GM21447 (cell line): Measurements from ENCODE around the gene CASKIN1.
A peak's percentile ranks its signal among the peaks of the same experiment; 100 is the strongest.

Experiments used
- ATAC-seq: cut with Tn5 transposase; IDR thresholded peaks from one replicate; pipeline ENCODE4 v1.9.1; 2021; ENCODE audit not compliant: unreplicated experiment

Gene CASKIN1

DNA sequence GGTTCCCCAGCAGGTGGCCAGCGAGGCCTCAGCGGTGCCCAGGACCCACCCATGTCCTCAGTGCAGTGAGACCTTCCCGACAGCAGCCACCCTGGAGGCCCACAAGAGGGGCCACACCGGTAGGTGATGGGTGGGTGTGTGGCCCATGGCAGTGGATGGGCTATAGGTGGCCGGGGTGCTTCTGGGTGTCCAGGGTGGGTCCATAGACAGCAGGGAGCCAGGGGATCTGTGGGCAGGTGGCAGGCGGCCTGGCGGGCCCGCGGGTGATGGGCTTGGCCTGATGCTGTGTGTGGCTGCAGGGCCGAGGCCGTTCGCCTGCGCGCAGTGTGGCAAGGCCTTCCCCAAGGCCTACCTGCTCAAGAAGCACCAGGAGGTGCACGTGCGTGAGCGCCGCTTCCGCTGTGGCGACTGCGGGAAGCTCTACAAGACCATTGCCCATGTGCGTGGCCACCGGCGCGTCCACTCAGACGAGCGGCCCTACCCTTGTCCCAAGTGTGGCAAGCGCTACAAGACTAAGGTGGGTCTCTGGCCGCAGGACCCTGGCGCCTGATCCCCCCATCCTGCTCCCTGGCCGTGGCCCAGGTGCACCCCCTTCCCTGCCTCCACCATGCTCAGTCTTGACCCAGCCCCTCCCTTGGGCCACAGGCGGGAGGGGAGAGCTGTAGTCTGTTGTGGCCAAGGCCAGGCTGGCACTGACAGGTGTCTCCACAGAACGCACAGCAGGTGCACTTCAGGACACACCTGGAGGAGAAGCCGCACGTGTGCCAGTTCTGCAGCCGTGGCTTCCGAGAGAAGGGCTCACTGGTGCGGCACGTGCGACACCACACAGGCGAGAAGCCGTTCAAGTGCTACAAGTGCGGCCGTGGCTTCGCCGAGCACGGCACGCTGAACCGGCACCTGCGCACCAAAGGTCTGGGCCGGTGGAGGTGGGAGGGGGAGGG lies 37.7 kb upstream of the CASKIN1 start:
- no peak for ATAC-seq

DNA sequence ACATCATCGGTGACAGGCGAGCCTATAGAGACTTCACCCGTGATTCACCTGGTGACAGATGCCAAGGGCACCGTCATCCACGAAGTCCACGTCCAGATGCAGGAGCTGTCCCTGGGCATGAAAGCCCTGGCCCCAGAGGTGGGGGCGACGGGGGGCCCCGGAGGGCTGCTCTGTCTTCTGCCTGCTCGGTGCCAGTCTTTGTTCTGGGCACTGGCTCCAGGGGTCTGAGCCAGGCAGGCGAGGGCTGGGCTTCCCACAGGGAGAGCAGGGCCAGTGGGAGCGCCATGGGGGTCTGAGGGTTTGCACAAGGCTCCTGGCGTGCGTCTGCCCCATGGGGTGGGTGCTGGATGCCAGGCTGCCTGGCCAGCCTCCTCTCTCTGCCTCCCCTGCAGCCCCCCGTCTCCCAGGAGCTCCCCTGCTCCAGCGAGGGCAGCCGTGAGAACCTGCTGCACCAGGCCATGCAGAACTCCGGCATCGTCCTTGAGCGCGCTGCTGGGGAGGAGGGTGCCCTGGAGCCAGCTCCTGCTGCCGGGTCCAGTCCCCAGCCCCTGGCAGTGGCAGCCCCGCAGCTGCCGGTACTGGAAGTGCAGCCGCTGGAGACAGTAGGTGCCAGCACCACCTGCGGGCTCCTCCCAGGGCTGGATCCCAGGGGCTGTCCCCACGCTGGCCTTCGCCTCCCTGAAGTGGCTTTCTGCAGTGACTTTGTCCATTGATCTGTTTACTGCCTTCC lies 36.8 kb upstream of the CASKIN1 start:
- no peak for ATAC-seq

DNA sequence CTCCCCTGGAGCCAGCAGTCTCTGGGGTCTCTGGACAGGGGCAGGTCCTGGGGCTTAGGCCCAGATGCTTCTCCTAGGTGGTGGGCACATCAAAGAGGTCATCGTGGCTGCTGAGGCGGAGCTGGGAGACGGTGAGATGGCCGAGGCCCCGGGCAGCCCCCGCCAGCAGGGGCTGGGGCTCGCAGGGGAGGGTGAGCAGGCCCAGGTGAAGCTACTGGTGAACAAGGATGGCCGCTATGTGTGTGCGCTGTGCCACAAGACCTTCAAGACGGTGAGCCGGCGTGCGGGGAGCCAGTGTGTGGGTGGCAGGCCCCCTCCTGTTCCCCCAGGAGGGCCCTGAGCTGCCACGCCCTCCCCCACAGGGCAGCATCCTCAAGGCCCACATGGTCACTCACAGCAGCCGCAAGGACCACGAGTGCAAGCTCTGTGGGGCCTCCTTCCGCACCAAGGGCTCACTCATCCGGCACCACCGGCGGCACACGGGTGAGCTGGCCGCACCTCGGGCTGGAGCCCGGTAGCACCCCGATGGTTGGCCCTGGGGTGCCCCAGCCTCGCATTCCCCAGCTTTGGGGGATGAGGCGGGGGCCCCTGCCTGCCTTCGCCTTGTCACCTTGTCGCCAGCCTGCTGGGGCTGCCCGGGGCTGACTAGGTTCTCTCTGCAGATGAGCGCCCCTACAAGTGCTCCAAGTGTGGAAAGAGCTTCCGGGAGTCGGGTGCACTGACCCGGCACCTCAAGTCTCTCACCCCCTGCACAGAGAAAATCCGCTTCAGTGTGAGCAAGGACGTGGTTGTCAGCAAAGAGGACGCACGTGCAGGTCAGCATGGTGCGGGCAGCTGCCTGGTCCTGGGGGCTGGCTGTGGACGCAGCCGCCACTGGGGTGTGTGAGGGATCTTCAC lies 35.9 kb upstream of the CASKIN1 start:
- ATAC-seq: no peak

DNA sequence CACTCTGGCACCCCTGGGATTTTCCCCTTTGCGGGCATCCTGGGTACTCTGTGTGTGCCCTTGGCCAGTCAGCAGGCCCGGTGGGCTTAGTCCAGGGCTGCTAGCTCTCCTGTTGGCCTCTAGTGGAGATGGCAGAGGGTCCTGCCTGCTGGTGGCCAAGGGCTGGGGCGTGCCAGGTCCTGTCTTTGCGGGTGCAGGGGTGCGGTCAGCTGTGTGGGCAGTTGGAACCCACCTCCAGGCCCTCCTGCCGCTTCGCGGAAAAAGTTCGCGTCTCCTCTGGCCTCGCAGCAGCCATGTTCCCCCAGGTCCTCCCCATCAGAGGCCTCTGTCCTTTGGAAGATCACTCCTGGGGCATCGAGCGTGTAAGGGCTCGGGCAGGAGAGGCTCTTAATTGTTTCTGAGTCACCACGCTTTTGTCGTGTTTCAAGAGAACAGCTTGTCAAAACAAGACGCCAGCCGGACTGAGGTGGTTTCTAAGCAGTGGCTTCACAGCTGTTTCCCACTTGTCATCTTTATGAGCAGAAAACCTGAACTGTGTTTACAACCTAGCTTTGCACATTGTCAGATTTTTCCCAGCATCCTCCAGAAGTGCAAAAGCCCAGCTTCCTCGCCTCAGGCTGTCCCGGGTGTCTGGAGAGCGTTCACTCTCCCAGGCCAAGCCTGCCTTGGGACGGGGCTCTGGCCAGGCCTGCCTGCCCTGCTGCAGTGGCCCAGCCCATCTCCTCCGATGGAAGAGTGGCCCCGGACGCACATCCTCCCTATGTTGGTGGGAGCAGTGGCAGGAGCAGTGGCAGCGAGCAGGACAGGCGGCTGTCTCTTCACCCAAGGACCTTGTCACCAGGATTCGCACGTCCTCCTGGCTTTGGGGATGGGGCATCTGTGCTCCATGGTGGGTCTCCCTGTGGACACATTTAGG lies 34.9 kb upstream of the CASKIN1 start:
- no peak for ATAC-seq

DNA sequence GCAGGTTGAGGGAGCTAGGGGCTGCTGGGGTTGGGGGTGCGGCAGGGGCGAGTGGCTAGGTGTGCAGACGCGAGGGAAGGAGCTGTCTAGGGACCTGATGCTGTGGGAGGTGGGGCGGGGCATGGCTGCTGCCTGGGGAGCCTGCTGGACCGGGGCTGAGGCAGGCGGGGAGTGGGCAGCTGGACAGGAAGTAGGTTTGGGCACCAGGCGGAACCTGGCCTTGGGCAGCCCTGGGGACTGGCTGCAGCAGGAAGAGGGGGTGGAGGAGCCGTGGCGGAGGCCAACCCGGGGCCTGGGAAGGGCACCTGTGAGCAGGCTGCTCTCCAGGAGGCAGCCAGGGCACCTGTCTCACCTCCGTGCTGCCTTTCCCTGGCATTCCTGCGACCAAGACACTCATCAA lies 34.0 kb upstream of the CASKIN1 start:
- ATAC-seq: no peak

DNA sequence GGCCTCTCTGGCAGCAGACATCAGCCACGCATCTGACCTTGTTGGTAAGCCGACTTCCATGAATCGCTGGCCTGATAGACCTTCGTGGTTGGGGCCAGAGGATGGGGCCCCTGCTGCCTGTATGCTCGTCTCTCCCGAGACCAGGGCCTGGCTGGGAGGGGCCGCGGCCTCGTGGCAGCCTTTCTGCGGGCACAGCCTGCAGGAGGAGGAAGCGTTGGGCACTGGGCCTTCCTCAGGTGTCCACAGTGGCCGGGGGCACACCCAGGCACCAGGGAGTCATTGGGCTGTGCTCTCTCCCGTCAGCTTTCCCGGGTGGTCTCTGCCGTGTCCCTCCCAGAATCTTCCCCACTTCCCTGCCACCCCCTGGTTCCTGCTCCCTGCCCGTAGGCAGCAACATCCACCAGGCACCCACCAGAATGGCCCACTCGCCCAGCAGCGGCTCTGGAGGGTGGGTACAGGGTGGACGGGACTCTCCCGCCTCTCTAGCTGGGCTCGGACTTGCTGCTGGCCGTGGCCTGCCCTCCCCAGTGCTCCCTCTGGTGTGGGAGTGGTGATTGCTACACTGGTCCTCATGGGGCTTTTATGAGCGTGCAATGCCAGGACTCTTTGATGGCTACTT lies 33.3 kb upstream of the CASKIN1 start:
- ATAC-seq: no peak

DNA sequence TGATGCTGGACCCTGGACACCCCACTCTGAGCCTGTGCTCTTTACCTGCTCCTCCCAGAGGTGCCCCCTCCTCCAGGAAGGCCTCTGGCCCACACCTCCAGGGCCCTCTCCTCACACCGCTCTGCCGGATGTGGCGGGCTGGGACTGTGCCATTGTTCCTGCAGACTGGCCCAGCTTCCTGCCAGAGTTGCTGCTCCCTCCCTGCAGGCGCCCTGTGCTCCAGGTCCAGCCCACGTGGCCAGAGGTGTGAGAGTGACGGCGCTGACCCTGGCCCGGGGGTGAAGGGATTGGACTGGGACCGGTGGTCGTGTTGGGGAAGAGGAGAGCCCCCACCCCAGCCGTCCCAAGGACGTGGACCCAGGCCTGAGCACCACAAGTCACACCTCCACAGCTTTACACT lies 32.7 kb upstream of the CASKIN1 start:
- no peak for ATAC-seq

DNA sequence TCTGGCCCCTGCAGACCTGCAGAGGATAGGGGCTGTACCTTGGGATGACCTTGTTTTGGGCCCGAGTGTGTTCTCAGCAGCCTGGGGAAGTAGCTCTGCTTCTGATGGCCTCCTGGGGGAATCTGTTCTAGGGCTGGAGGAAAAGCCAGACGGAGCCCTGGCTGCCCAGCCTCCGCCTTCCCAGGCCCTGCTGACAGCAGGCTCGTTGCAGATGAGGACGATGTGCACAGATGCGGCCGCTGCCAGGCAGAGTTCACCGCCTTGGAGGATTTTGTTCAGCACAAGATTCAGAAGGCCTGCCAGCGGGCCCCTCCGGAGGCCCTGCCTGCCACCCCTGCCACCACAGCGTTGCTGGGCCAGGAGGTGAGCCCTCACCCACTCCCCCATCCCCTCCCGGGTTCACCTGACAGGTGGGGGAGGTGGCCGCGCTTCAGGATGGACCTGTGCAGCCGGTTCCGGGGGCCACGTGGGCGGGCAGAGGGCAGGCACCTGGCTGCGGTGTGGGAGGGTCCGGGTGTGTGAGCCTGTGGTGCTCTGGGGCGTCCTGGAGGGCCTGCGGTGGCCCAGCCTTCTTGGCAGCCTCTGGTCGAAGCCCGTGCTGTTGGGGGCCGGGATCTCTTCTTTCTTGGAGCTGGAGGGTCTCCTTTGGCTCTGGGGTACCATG lies 31.9 kb upstream of the CASKIN1 start:
- no peak for ATAC-seq

DNA sequence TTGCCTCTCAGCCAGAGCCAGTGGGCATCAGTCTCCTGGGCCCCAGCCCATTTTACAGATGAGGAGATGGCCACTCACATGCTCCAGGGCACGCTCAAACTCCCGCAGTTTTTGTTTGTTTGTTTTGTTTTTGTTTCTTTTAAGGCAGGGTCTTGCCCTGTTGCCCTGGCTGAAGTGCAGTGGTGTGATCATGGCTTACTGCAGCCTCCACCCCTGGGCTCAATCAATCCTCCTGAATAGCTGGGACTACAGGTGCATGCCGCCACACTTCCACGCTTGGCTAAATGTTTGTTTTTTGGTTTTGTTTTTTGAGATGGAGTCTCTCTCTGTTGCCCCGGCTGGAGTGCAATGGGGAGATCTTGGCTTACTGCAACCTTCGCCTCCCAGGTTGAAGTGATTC lies 30.5 kb upstream of the CASKIN1 start:
- ATAC-seq: no peak

DNA sequence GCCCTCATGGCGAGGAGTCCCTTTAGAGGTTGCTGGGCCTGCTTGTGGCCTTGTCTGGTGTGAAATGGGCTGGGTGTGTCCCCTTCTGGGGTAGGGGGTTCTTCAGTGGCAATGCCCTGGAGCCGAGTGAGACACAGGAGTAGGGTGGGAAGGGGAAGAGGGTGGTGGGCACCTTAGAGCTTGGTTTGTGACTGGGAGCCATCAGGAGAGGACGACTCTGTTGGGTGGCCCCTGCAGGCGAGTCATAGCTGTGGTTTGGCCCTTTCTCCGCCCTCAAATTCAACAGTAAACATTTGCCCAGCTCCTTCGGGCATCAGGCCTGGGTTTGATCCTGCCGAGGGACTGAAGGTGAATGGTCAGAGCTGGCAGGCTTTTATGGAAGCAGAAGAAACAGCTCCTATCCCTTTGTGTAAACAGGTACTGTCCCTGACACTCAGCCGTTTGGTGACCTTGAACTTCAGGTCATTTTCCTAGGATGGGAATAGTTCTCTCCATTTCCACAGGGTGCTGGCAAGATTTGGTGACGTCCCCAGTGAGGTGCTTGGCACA lies 29.9 kb upstream of the CASKIN1 start:
- ATAC-seq: no peak

DNA sequence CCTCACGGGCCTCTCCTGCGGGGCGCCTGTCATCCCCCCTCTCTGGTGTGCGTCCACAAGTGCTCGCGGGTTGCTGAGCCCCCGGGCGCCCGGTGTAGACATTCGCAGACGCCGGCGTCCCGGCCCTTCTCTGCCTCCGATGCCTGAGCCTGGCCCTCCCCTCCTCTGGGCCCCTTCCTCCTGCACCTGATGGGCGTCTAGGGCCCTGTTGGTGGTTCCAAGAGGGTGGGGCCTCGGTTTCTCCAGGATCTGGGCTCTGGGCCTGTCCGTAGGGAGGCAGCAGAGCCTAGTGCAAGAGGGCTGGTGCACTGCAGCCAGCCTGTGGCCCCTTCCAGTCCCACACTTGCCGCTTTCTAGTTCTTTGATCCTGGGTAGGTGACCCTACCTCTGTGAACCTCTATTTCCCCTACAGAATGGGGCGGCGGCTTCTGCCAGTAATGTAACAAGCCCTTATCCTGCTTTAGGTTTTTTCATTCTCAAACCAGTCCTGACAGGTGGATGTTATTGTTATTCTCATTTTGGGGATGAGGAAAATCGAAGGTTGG lies 27.6 kb upstream of the CASKIN1 start:
- peak; percentile 22 for ATAC-seq

DNA sequence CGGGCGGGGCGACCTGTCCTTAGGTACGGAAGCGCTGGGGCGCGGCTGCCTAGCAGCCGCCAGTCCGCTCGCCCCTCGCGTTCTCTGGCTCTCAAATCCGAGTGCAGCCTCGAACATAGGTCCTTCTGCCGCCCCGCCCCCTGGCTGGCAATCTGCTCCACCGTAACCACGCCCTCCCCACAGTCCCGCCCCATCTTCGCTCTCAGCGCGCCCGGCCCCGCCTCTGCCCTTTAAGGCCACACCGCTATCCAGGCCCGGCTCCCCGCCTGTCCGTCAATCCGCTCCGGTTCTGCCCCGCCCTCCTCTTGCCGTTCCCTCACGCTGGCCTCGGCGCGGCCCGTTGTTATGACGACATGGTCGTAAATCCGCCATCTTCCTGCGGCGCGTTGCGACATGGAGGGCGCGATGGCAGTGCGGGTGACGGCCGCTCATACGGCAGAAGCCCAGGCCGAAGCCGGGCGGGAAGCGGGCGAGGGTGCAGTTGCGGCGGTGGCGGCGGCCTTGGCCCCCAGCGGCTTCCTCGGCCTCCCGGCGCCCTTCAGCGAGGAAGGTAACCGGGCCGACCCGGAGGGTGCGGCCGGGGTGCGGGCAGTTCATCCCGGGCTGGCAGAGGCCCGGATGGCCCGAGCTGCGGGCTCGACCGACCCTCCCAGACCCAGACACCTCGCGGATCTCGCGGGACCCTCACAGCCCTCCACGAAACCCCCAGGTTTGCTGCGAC lies 27.0 kb upstream of the CASKIN1 start, which contains the start of gene E4F1:
Gene E4F1, plus strand, starts transcription at position 371 of the 721 bp plus-strand sequence. Its CDS starts 23 bp downstream, at position 394.
- peak; percentile 92 for ATAC-seq

DNA sequence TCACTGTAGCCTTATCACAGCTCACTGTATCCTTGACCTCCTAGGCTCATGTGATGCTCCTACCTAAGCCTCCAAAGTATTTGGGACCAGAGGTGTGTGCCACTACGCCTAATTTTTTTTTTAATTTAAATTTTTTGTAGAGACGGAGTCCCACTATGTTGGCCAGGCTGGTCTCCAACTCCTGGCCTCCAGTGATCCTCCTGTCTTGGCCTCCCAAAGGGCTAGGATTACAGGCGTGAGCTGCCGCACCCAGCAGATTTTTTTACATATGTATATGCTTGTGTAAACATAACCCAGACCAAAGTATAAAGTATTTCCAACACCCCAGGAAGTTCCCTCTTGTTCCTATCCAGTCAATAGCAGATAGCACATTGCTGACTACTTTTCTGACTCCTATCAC lies 19.9 kb upstream of the CASKIN1 start:
- ATAC-seq: no peak

DNA sequence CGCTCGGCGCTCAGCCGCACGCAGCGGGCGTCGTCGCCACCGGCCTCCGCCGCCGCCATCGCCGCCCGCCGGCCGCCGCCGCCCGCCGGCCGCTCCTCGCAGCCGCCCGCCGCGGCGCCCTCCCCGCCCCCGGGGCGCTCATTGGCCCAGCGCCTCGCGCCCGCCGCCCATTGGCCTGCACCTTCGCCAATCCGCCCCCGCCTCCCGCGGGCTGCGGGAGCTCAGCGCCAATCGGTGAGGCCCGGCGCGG lies 18.2 kb upstream of the CASKIN1 start, which contains the start of gene PGP:
Gene PGP, minus strand, starts transcription at position 122 of the 250 bp plus-strand sequence. Its CDS starts 63 bp downstream, at position 59.
- no peak for ATAC-seq

DNA sequence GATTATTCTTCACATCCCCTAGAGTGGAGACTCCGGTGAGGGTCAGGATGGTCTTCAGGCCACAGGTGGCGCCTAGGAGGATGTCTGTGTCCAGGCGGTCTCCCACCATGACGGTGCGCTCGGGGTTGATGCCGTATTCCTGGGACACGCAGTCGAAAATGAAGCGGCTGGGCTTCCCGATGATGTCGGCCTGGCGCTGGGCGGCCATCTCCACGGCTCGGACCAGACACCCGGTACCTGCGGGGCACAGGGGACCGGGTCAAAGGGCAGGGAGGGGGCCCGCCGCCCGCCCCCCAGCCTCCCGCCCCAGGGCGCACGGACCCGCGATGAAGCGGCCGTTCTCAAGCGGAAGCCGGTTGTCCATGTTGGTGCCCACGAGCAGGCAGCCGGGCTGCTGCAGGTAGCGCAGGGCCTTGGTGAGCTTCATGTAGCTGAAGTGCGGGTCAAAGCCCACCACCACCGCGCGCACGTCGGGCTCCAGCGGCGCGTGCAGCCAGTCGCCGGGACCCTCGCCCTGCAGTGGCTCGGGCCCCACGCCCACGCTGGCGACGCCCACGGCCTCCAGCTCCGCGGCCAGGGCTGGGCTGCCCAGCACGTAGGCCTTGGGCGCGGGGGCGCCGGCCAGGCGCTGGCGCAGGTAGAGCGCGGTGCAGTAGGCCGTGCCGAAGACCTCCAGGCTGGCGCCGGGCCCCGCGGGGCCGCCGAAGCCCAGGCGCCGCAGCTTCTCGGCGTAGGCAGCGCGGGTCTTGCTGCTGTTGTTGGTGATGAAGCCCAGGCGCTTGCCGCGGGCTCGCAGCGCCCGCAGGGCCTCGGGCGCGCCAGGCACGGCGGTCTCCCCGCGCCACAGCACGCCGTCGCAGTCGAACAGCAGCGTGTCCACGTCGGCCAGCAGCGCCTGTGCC lies 17.7 kb upstream of the CASKIN1 start:
- peak; percentile 2 for ATAC-seq

DNA sequence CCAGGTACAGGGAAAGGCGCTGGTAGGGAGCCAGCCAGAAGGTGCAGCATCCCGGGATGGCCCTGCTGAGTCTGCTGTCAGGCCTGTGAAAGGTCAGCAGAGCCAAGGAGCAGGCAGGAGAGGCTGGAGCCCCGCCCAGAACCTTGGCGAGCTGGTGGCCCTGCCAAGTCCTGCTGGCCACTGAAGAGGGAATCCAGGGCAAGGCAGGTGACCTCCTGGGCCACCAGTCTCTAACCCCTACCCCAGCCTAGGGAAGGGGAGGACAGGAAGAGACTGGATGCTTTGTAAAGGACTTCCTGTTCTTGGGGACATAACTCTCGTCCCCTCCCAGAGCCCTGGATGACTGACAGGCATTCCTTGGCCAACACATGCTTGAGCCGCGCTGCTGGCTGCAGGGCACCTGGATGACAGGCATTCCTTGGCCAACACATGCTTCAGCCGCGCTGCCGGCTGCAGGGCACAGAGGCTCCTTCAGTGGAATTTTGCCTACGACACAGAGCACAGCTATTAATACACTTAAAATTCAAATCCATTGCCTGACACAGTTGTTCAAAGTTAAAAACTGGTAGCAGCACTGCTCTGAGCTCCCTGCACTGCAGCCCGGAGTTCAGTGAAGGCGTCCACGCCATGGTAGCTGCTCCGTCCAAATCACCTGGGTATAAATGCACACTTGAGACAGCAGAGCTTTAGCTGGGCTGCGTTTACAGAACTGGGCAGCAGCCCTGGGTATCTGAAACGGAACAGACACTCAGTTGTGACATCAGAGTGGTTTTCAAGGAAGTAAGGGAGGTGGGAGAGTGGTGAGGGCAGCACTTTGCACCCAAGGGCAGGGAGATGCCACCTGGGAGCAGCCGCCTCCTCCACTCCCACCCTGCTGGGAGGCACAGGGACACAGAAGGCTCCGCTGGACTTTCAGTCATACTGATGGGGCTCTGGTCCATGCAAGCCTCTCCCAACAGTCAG lies 16.2 kb upstream of the CASKIN1 start:
- no peak for ATAC-seq
